Natural killer cell treated with Interleukin-12 subunit alpha and Interleukin-12 subunit beta and Interleukin-15 and Interleukin-18, amount 100 ng/mL, for 72 hours (primary cell): ENCODE results near the gene CDH16. TPM values are rescaled to one million over a fixed set of nuclear protein-coding genes. Genes with fewer than 3 reads are reported as not detected.

Source experiments
- ATAC-seq, 2 donors: fragments of 150-1000 bp; cut with Tn5 transposase in 1 of 2; sonication (Bioruptor Pico), chemical (Tn5 transposase) in 1 of 2; 2 replicates each; pipeline ENCODE4 v1.10.0; 2021
- DNase-seq: peaks from one replicate; pipeline ENCODE4 v3.0.0; 2022; ENCODE audit warnings: low spot score
- H3K27ac Mint-ChIP-seq, 2 donors: 1 replicate in 1 of 2; 2 replicates in 1 of 2; pipeline ENCODE4 v1.8.0; 2022; ENCODE audit warnings: mixed read lengths in 2 of 2, mild to moderate bottlenecking in 1 of 2, moderate library complexity in 1 of 2
- H3K27me3 Mint-ChIP-seq, 2 donors: 1 replicate in 1 of 2; 2 replicates in 1 of 2; pipeline ENCODE4 v1.8.0; 2022; ENCODE audit warnings: mixed read lengths in 2 of 2
- H3K36me3 Mint-ChIP-seq: one replicate; pipeline ENCODE4 v1.8.0; 2022; ENCODE audit warnings: mixed read lengths
- H3K4me1 Mint-ChIP-seq, 2 donors: 1 replicate in 1 of 2; 2 replicates in 1 of 2; pipeline ENCODE4 v1.8.0; 2022; ENCODE audit warnings: low read depth in 2 of 2, mixed read lengths in 2 of 2, mild to moderate bottlenecking in 1 of 2
- H3K4me3 Mint-ChIP-seq: one replicate; pipeline ENCODE4 v1.8.0; 2022; ENCODE audit warnings: mixed read lengths
- H3K9me3 Mint-ChIP-seq: 2 replicates; pipeline ENCODE4 v1.8.0; 2022; ENCODE audit warnings: mixed read lengths
- total RNA-seq, 2 donors: library from RNA; stranded (reverse); gene quantifications; one replicate each; pipeline ENCODE4 v1.2.3, GENCODE V29; 2022

Gene CDH16
- total RNA-seq, 2 donors from 2014 or later: not detected

- no peaks in the 10 kb centered on the region for H3K27me3 Mint-ChIP-seq
- H3K27ac Mint-ChIP-seq: no peak overlapping the region
- no peaks in the 10 kb centered on the region for H3K9me3 Mint-ChIP-seq
- no peak overlapping the region for H3K4me3 Mint-ChIP-seq
- DNase-seq (no peak), ATAC-seq (no peak)
- H3K4me1 Mint-ChIP-seq: peaks cover 13 to 22% of the 10 kb centered on the region in 2 donors
- H3K36me3 Mint-ChIP-seq: no peaks in the 10 kb centered on the region
Measured at GRCh38 chr16:66895689-66895979, 23.1 kb downstream of the CDH16 start.

- peak overlapping the region in 1 of 2 donors; percentile 5 for H3K27ac Mint-ChIP-seq
- peak; percentile 74 for DNase-seq
- no peak overlapping the region for H3K4me3 Mint-ChIP-seq
- no peaks in the 10 kb centered on the region for H3K9me3 Mint-ChIP-seq
- H3K27me3 Mint-ChIP-seq: no peaks in the 10 kb centered on the region
- no peaks in the 10 kb centered on the region for H3K36me3 Mint-ChIP-seq
- peaks cover 13 to 22% of the 10 kb centered on the region in 2 donors for H3K4me1 Mint-ChIP-seq
- peak; percentile 77 to 83 for ATAC-seq
Measured at GRCh38 chr16:66894948-66895688, 23.6 kb downstream of the CDH16 start.

GRCh38 chr16:66894055-66894454 is 24.6 kb downstream of the CDH16 start:
- Mint-ChIP-seq H3K27ac (peak overlapping the region in 1 of 2 donors; percentile 5), H3K4me3 (no peak overlapping the region), H3K9me3 (no peaks in the 10 kb centered on the region), H3K27me3 (no peaks in the 10 kb centered on the region), H3K4me1 (peaks cover 13 to 17% of the 10 kb centered on the region in 2 donors), H3K36me3 (no peaks in the 10 kb centered on the region)
- no peak for DNase-seq
- no peak for ATAC-seq

GRCh38 chr16:66891797-66892196 is 26.9 kb downstream of the CDH16 start:
- DNase-seq: no peak
- peaks cover 2% of the 10 kb centered on the region for H3K36me3 Mint-ChIP-seq
- peak overlapping the region in 1 of 2 donors; percentile 43 for H3K27ac Mint-ChIP-seq
- H3K4me1 Mint-ChIP-seq: peaks cover 15 to 25% of the 10 kb centered on the region in 2 donors
- H3K4me3 Mint-ChIP-seq: no peak overlapping the region
- H3K27me3 Mint-ChIP-seq: no peaks in the 10 kb centered on the region
- H3K9me3 Mint-ChIP-seq: no peaks in the 10 kb centered on the region
- no peak for ATAC-seq

GRCh38 chr16:66891360-66891759 is 27.3 kb downstream of the CDH16 start:
- H3K27ac Mint-ChIP-seq: peak overlapping the region in 1 of 2 donors; percentile 43
- peaks cover 6% of the 10 kb centered on the region for H3K36me3 Mint-ChIP-seq
- H3K9me3 Mint-ChIP-seq: no peaks in the 10 kb centered on the region
- H3K4me1 Mint-ChIP-seq: peaks cover 20 to 29% of the 10 kb centered on the region in 2 donors
- no peak for ATAC-seq
- DNase-seq: no peak
- no peak overlapping the region for H3K4me3 Mint-ChIP-seq
- H3K27me3 Mint-ChIP-seq: no peaks in the 10 kb centered on the region

GRCh38 chr16:66890799-66891198 is 27.9 kb downstream of the CDH16 start:
- peaks cover 7% of the 10 kb centered on the region for H3K36me3 Mint-ChIP-seq
- no peak overlapping the region for H3K4me3 Mint-ChIP-seq
- H3K27ac Mint-ChIP-seq: peak overlapping the region in 1 of 2 donors; percentile 43
- no peak for DNase-seq
- H3K27me3 Mint-ChIP-seq: no peaks in the 10 kb centered on the region
- ATAC-seq: no peak
- peaks cover 21 to 26% of the 10 kb centered on the region in 2 donors for H3K4me1 Mint-ChIP-seq
- no peaks in the 10 kb centered on the region for H3K9me3 Mint-ChIP-seq

- Mint-ChIP-seq H3K4me1 (peaks cover 23 to 26% of the 10 kb centered on the region in 2 donors), H3K36me3 (peaks cover 7% of the 10 kb centered on the region), H3K9me3 (no peaks in the 10 kb centered on the region), H3K27me3 (no peaks in the 10 kb centered on the region), H3K4me3 (no peak overlapping the region), H3K27ac (peak overlapping the region in 1 of 2 donors; percentile 35)
- DNase-seq (no peak), ATAC-seq (no peak)
Measured at GRCh38 chr16:66889622-66890021, 29.1 kb downstream of the CDH16 start.

- peak overlapping the region in 1 of 2 donors; percentile 37 for H3K27ac Mint-ChIP-seq
- DNase-seq (no peak), ATAC-seq (no peak)
- no peaks in the 10 kb centered on the region for H3K9me3 Mint-ChIP-seq
- H3K4me3 Mint-ChIP-seq: no peak overlapping the region
- H3K36me3 Mint-ChIP-seq: peaks cover 7% of the 10 kb centered on the region
- H3K4me1 Mint-ChIP-seq: peaks cover 19 to 25% of the 10 kb centered on the region in 2 donors
- no peaks in the 10 kb centered on the region for H3K27me3 Mint-ChIP-seq
Measured at GRCh38 chr16:66888647-66889615, 29.8 kb downstream of the CDH16 start.

- Mint-ChIP-seq H3K4me1 (peaks cover 16 to 23% of the 10 kb centered on the region in 2 donors), H3K4me3 (no peak overlapping the region), H3K36me3 (peaks cover 7% of the 10 kb centered on the region), H3K9me3 (no peaks in the 10 kb centered on the region), H3K27me3 (no peaks in the 10 kb centered on the region), H3K27ac (no peak overlapping the region)
- DNase-seq: no peak
- ATAC-seq: no peak
Measured at GRCh38 chr16:66886914-66887313, 31.8 kb downstream of the CDH16 start.

GRCh38 chr16:66886321-66886720 is 32.4 kb downstream of the CDH16 start:
- Mint-ChIP-seq H3K36me3 (peaks cover 7% of the 10 kb centered on the region), H3K27ac (no peak overlapping the region), H3K27me3 (no peaks in the 10 kb centered on the region), H3K4me3 (no peak overlapping the region), H3K4me1 (peaks cover 18 to 24% of the 10 kb centered on the region in 2 donors), H3K9me3 (no peaks in the 10 kb centered on the region)
- ATAC-seq (no peak), DNase-seq (no peak)

- no peak overlapping the region for H3K4me3 Mint-ChIP-seq
- no peak for ATAC-seq
- H3K36me3 Mint-ChIP-seq: peaks cover 7% of the 10 kb centered on the region
- H3K9me3 Mint-ChIP-seq: no peaks in the 10 kb centered on the region
- no peak overlapping the region for H3K27ac Mint-ChIP-seq
- no peak for DNase-seq
- H3K4me1 Mint-ChIP-seq: peaks cover 20 to 24% of the 10 kb centered on the region in 2 donors
- no peaks in the 10 kb centered on the region for H3K27me3 Mint-ChIP-seq
Measured at GRCh38 chr16:66885491-66885890, 33.2 kb downstream of the CDH16 start.

GRCh38 chr16:66882702-66883101 is 36.0 kb downstream of the CDH16 start:
- Mint-ChIP-seq H3K4me1 (peaks cover 39 to 42% of the 10 kb centered on the region in 2 donors), H3K36me3 (peaks cover 7% of the 10 kb centered on the region), H3K27ac (peak overlapping the region in 1 of 2 donors; percentile 56), H3K27me3 (no peaks in the 10 kb centered on the region), H3K4me3 (no peak overlapping the region), H3K9me3 (no peaks in the 10 kb centered on the region)
- no peak for ATAC-seq
- no peak for DNase-seq

- Mint-ChIP-seq H3K9me3 (no peaks in the 10 kb centered on the region), H3K4me1 (peaks cover 39 to 42% of the 10 kb centered on the region in 2 donors), H3K4me3 (peak overlapping the region; percentile 95), H3K36me3 (peaks cover 7% of the 10 kb centered on the region), H3K27ac (peak overlapping the region in 1 of 2 donors; percentile 56), H3K27me3 (no peaks in the 10 kb centered on the region)
- ATAC-seq (no peak), DNase-seq (no peak)
Measured at GRCh38 chr16:66881964-66882508, 36.6 kb downstream of the CDH16 start.

GRCh38 chr16:66881560-66881959 is 37.1 kb downstream of the CDH16 start:
- peaks cover 36 to 39% of the 10 kb centered on the region in 2 donors for H3K4me1 Mint-ChIP-seq
- no peak overlapping the region for H3K27ac Mint-ChIP-seq

More at GRCh38 chr16:66881560-66881959, 37.1 kb downstream of the CDH16 start:
- no peak for DNase-seq
- ATAC-seq: no peak
- peaks cover 3% of the 10 kb centered on the region for H3K36me3 Mint-ChIP-seq
- H3K9me3 Mint-ChIP-seq: no peaks in the 10 kb centered on the region
- H3K4me3 Mint-ChIP-seq: peak overlapping the region; percentile 95
- H3K27me3 Mint-ChIP-seq: no peaks in the 10 kb centered on the region
